ENCODE data around the gene MICALL2.
A peak's percentile ranks its signal among the peaks of the same experiment; 100 is the strongest.

The MICALL2 gene

GRCh38 chr7:1501487-1502270 lies 42.4 kb upstream of the MICALL2 start:
- Histone ChIP-seq H3K4me1 (peaks cover 39 to 55% (median 51%) of the 10 kb centered on the region in 10 experiments), H3K27ac (peak overlapping the region in 9 of 11 experiments; percentile 23 to 70 (median 52); a peak in 15 of 22 replicates), H3K9ac (peak overlapping the region; percentile 84 to 95 (median 87)), H3K27me3 (no peaks in the 10 kb centered on the region), H4K20me1 (peaks cover 6 to 69% (median 65%) of the 10 kb centered on the region in 11 experiments; a peak in 21 of 22 replicates), H3K9me3 (replicated peaks in 1 of 11) (no peaks in the 10 kb centered on the region), H3K4me2 (peak overlapping the region; percentile 95 to 99 (median 99)), H3K36me3 (peaks cover 52 to 67% (median 62%) of the 10 kb centered on the region in 11 experiments), H3K4me3 (peak overlapping the region in 9 of 10 experiments; percentile 0 to 100 (median 96); a peak in 13 of 20 replicates)
- TF ChIP-seq Cebpa-rat (IDR thresholded peaks at IDR 0.05), result no peak

- H3K4me2 ChIP-seq, result peak overlapping the region in 6 of 11 experiments; percentile 95 to 99 (median 98); a peak in 10 of 22 replicates
- peaks cover 6 to 83% (median 74%) of the 10 kb centered on the region in 11 experiments; a peak in 21 of 22 replicates for H4K20me1 ChIP-seq
- no peak for TF ChIP-seq Cebpa-rat (IDR thresholded peaks at IDR 0.05)
- H3K9ac ChIP-seq, result peak overlapping the region in 8 of 11 experiments; percentile 19 to 95 (median 86); a peak in 13 of 22 replicates
- no peak overlapping the region for H3K4me3 ChIP-seq
- H3K9me3 ChIP-seq (replicated peaks in 1 of 11), result no peaks in the 10 kb centered on the region
- H3K27me3 ChIP-seq, result no peaks in the 10 kb centered on the region
- peaks cover 67 to 81% (median 75%) of the 10 kb centered on the region in 11 experiments for H3K36me3 ChIP-seq
- no peak overlapping the region for H3K27ac ChIP-seq
- peaks cover 28 to 44% (median 40%) of the 10 kb centered on the region in 10 experiments for H3K4me1 ChIP-seq
Observed at GRCh38 chr7:1500064-1500807, 41.0 kb upstream of the MICALL2 start.

GRCh38 chr7:1499367-1500029 lies 40.2 kb upstream of the MICALL2 start:
- Histone ChIP-seq H3K27ac (no peak overlapping the region), H3K36me3 (peaks cover 74 to 89% (median 82%) of the 10 kb centered on the region in 11 experiments), H4K20me1 (peaks cover 6 to 91% (median 80%) of the 10 kb centered on the region in 11 experiments; a peak in 21 of 22 replicates)

GRCh38 chr7:1498370-1499305 lies 39.4 kb upstream of the MICALL2 start:
- Histone ChIP-seq H3K4me1 (peaks cover 22 to 35% (median 32%) of the 10 kb centered on the region in 10 experiments), H3K9ac (no peak overlapping the region), H3K4me3 (no peak overlapping the region), H3K4me2 (no peak overlapping the region), H3K27ac (no peak overlapping the region), H3K9me3 (replicated peaks in 1 of 11) (no peaks in the 10 kb centered on the region), H3K36me3 (peaks cover 83 to 93% (median 91%) of the 10 kb centered on the region in 11 experiments), H3K27me3 (no peaks in the 10 kb centered on the region), H4K20me1 (peaks cover 6 to 95% (median 82%) of the 10 kb centered on the region in 11 experiments; a peak in 21 of 22 replicates)
- no peak for TF ChIP-seq Cebpa-rat (IDR thresholded peaks at IDR 0.05)

More at GRCh38 chr7:1499367-1500029, 40.2 kb upstream of the MICALL2 start:
- no peak overlapping the region for H3K4me2 ChIP-seq
- H3K9ac ChIP-seq, result no peak overlapping the region
- H3K4me3 ChIP-seq, result no peak overlapping the region
- TF ChIP-seq Cebpa-rat (IDR thresholded peaks at IDR 0.05), result no peak
- H3K27me3 ChIP-seq, result no peaks in the 10 kb centered on the region
- H3K9me3 ChIP-seq (replicated peaks in 1 of 11), result no peaks in the 10 kb centered on the region
- H3K4me1 ChIP-seq, result peaks cover 22 to 36% (median 33%) of the 10 kb centered on the region in 10 experiments

GRCh38 chr7:1497293-1497927 lies 38.1 kb upstream of the MICALL2 start:
- no peak overlapping the region for H3K9ac ChIP-seq
- H3K4me1 ChIP-seq, result peaks cover 12 to 23% (median 20%) of the 10 kb centered on the region in 10 experiments
- H3K9me3 ChIP-seq (replicated peaks in 1 of 11), result no peaks in the 10 kb centered on the region
- H3K4me3 ChIP-seq, result no peak overlapping the region
- no peak overlapping the region for H3K4me2 ChIP-seq
- TF ChIP-seq Cebpa-rat (IDR thresholded peaks at IDR 0.05), result no peak
- H3K36me3 ChIP-seq, result peaks cover 84 to 96% (median 92%) of the 10 kb centered on the region in 11 experiments
- peaks cover 6 to 92% (median 75%) of the 10 kb centered on the region in 11 experiments; a peak in 21 of 22 replicates for H4K20me1 ChIP-seq
- H3K27me3 ChIP-seq, result no peaks in the 10 kb centered on the region
- H3K27ac ChIP-seq, result no peak overlapping the region

GRCh38 chr7:1496531-1497292 lies 37.4 kb upstream of the MICALL2 start:
- no peaks in the 10 kb centered on the region for H3K9me3 ChIP-seq (replicated peaks in 1 of 11)
- H3K27ac ChIP-seq, result no peak overlapping the region
- no peak overlapping the region for H3K4me2 ChIP-seq
- H3K27me3 ChIP-seq, result no peaks in the 10 kb centered on the region
- H3K4me3 ChIP-seq, result no peak overlapping the region
- H3K4me1 ChIP-seq, result peaks cover 5 to 16% (median 14%) of the 10 kb centered on the region in 10 experiments
- peaks cover 6 to 92% (median 74%) of the 10 kb centered on the region in 11 experiments; a peak in 21 of 22 replicates for H4K20me1 ChIP-seq
- no peak overlapping the region for H3K9ac ChIP-seq
- H3K36me3 ChIP-seq, result peaks cover 84 to 96% (median 93%) of the 10 kb centered on the region in 11 experiments
- no peak for TF ChIP-seq Cebpa-rat (IDR thresholded peaks at IDR 0.05)

All from BLaER1 treated with 17β-estradiol and CSF1 and Interleukin-3, amounts not matched to agents 10 nM and 100 nM (cell line).